WERI-Rb-1 (cell line): ENCODE results near the gene CHST9.

ENCODE experiments used
- DNase-seq: peaks from one replicate; pipeline ENCODE4 v3.0.0-alpha.2; 2020
- H3K27ac ChIP-seq: fragments of 250-450 bp; sonication (Bioruptor Pico); 2 replicates; pipeline ENCODE4 v1.5.1; 2020; ENCODE audit warnings: mild to moderate bottlenecking, moderate library complexity
- H3K27me3 ChIP-seq: fragments of 250-450 bp; sonication (Bioruptor Pico); 2 replicates; pipeline ENCODE4 v1.5.1; 2021; ENCODE audit warnings: mild to moderate bottlenecking, low read depth, moderate library complexity; ENCODE audit not compliant: insufficient read depth, severe bottlenecking
- H3K36me3 ChIP-seq: fragments of 250-450 bp; sonication (Bioruptor Pico); 2 replicates; pipeline ENCODE4 v1.5.1; 2020; ENCODE audit warnings: mild to moderate bottlenecking, moderate library complexity
- H3K4me3 ChIP-seq: 2 replicates; pipeline ENCODE4 v1.5.1; 2011; ENCODE audit warnings: low read depth, mild to moderate bottlenecking, control low read depth, low read length
- H3K9me3 ChIP-seq: fragments of 250-450 bp; sonication (Bioruptor Pico); 2 replicates; pipeline ENCODE4 v1.5.1; 2021; ENCODE audit warnings: mild to moderate bottlenecking, moderate library complexity; ENCODE audit not compliant: severe bottlenecking
- TF ChIP-seq, protein P1 (sequence below): IDR thresholded peaks from 2 replicates; pipeline ENCODE4 v1.5.1; 2011; ENCODE audit warnings: low read depth, mild to moderate bottlenecking, control low read depth, inconsistent platforms, low read length

Gene CHST9

GRCh38 chr18:26874283-26874682 lies 310.8 kb downstream of the CHST9 start:
- H3K27ac ChIP-seq: no peak overlapping the region
- H3K9me3 ChIP-seq: no peaks in the 10 kb centered on the region
- no peak overlapping the region for H3K4me3 ChIP-seq
- no peaks in the 10 kb centered on the region for H3K36me3 ChIP-seq
- TF ChIP-seq, protein P1, sequence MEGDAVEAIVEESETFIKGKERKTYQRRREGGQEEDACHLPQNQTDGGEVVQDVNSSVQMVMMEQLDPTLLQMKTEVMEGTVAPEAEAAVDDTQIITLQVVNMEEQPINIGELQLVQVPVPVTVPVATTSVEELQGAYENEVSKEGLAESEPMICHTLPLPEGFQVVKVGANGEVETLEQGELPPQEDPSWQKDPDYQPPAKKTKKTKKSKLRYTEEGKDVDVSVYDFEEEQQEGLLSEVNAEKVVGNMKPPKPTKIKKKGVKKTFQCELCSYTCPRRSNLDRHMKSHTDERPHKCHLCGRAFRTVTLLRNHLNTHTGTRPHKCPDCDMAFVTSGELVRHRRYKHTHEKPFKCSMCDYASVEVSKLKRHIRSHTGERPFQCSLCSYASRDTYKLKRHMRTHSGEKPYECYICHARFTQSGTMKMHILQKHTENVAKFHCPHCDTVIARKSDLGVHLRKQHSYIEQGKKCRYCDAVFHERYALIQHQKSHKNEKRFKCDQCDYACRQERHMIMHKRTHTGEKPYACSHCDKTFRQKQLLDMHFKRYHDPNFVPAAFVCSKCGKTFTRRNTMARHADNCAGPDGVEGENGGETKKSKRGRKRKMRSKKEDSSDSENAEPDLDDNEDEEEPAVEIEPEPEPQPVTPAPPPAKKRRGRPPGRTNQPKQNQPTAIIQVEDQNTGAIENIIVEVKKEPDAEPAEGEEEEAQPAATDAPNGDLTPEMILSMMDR: no peak
- no peak for DNase-seq
- no peaks in the 10 kb centered on the region for H3K27me3 ChIP-seq

- H3K36me3 ChIP-seq: no peaks in the 10 kb centered on the region
- DNase-seq: no peak
- no peaks in the 10 kb centered on the region for H3K9me3 ChIP-seq
- no peak overlapping the region for H3K4me3 ChIP-seq
- no peaks in the 10 kb centered on the region for H3K27me3 ChIP-seq
- H3K27ac ChIP-seq: no peak overlapping the region
- TF ChIP-seq, protein P1: no peak
These were observed 315.5 kb downstream of the CHST9 start for GRCh38 chr18:26869640-26870039.

DNA sequence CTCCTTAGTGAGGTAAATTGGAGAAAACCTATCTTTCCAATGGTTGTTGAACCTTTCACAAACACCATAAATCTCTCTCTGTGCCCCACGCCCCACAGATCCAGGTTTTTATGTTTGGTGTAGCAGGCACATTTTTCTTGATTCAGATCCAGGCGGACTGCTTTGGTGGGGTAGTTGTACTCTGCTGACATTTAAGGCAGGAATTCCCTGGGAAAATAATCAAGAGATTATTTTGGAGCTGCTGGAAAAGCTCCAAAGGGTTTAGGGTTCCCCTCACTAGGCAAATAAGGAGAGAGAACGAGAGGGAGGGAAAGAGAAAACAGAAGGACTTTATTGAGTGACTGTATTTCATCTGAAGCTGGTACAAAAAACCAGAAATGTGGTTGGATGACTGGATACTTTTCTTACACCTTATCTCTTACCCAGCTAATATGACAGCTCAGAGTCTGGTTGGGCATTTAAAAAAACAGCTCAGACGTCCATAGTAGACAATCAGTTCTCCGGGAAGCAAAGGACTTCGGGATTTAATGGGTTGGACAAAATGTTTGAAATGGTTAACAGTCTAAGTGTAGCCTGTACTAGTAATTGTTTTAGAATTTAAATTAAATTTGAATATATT lies 316.0 kb downstream of the CHST9 start:
- no peak overlapping the region for H3K27ac ChIP-seq
- TF ChIP-seq, protein P1: no peak
- H3K27me3 ChIP-seq: no peaks in the 10 kb centered on the region
- no peak overlapping the region for H3K4me3 ChIP-seq
- no peaks in the 10 kb centered on the region for H3K36me3 ChIP-seq
- H3K9me3 ChIP-seq: no peaks in the 10 kb centered on the region
- no peak for DNase-seq

DNA sequence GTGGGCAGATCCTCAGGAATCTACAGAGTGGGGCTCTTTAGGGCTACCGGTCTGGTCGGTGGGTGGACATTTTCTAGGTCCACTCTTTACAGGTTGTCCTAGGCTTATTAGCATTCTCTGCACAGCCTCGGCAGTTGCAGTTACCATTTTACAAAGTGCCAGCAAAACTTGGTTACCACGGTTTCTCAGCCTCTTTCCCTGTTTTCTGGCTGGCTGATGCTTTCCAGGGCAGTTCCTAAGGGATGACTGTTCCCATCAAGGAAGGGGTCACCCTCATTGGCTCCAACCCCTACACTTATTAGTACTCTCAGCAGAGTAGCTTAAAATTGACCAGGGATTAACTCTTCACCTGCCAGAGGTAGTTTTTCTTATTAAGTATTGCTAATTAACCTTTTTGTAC lies 317.6 kb downstream of the CHST9 start:
- H3K27me3 ChIP-seq: peaks cover 2% of the 10 kb centered on the region

GRCh38 chr18:26865557-26865956 lies 319.6 kb downstream of the CHST9 start, which contains the start of gene AQP4:
Gene AQP4, minus strand, starts transcription at chr18:26865707. Its CDS starts 18 bp downstream, at chr18:26865689.
- H3K27me3 ChIP-seq: peaks cover 2% of the 10 kb centered on the region
- TF ChIP-seq, protein P1: no peak
- H3K9me3 ChIP-seq: no peaks in the 10 kb centered on the region
- no peak within 1 kb of the TSS for H3K27ac ChIP-seq
- peak; percentile 19 for DNase-seq
- no peak within 1 kb of the TSS for H3K4me3 ChIP-seq
- H3K36me3 ChIP-seq: no peaks in the 10 kb centered on the region

More for the DNA sequence above, 317.6 kb downstream of the CHST9 start:
- H3K9me3 ChIP-seq: no peaks in the 10 kb centered on the region
- H3K27ac ChIP-seq: no peak overlapping the region
- TF ChIP-seq, protein P1: no peak
- DNase-seq: no peak
- no peaks in the 10 kb centered on the region for H3K36me3 ChIP-seq
- no peak overlapping the region for H3K4me3 ChIP-seq

DNA sequence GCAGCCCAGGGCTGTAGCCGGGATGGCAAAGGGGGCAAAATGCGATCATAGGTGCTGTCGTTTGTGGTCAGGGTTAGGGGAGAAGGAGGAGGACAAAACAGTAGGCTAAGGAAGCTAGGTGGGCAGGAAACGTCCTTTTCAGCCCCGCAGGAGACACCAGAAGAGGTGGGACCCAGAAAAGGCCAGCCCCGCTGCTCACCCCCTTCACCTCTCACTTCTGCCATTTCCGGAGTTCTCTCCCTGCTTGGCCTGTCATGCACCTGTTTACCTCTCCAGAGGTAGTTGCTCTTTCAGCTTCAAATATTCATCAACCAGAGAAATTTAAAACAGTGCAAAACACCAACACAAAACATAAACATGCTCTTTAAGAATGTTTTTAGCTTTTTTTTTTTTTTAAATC lies 320.4 kb downstream of the CHST9 start:
- Histone ChIP-seq H3K27me3 (peaks cover 2% of the 10 kb centered on the region), H3K4me3 (no peak overlapping the region), H3K36me3 (no peaks in the 10 kb centered on the region), H3K9me3 (no peaks in the 10 kb centered on the region), H3K27ac (no peak overlapping the region)
- no peak for DNase-seq
- TF ChIP-seq, protein P1: no peak
